Osteoblast (primary cell): Measurements from ENCODE around the gene NXPH4. TPM values are rescaled to one million over a fixed set of nuclear protein-coding genes. Genes with fewer than 3 reads are reported as not detected.
A peak's percentile ranks its signal among the peaks of the same experiment; 100 is the strongest.

Experiments
- DNase-seq: peaks from one replicate; pipeline ENCODE4 v3.0.0; 2011; ENCODE audit warnings: low spot score, mixed read lengths; ENCODE audit not compliant: insufficient read length; ENCODE audit errors: missing footprints
- H2AFZ ChIP-seq: 2 replicates; pipeline ENCODE4 v1.6.0; 2011; ENCODE audit warnings: mild to moderate bottlenecking, low read length
- H3K27ac ChIP-seq: 2 replicates; pipeline ENCODE4 v1.5.1; 2011; ENCODE audit warnings: mild to moderate bottlenecking, low read depth, low read length, moderate library complexity
- H3K27me3 ChIP-seq: 2 replicates; pipeline ENCODE4 v1.6.0; 2012; ENCODE audit warnings: mild to moderate bottlenecking, control low read depth, inconsistent platforms, low read length, moderate library complexity; ENCODE audit not compliant: insufficient read depth
- H3K36me3 ChIP-seq: 2 replicates; pipeline ENCODE4 v1.5.1; 2011; ENCODE audit warnings: mild to moderate bottlenecking, low read length, control low read depth, moderate library complexity; ENCODE audit not compliant: insufficient read depth
- H3K4me1 ChIP-seq: 2 replicates; pipeline ENCODE4 v1.5.1; 2011; ENCODE audit warnings: mild to moderate bottlenecking, low read length, control low read depth, moderate library complexity; ENCODE audit not compliant: insufficient read depth
- H3K4me2 ChIP-seq: 2 replicates; pipeline ENCODE4 v1.6.0; 2011; ENCODE audit warnings: mild to moderate bottlenecking, low read length; ENCODE audit not compliant: insufficient read depth
- H3K4me3 ChIP-seq: fragments of 200-600 bp; sonication (generic); 3 replicates; pipeline ENCODE4 v1.5.1; 2012; ENCODE audit warnings: mild to moderate bottlenecking, low read length, inconsistent platforms; ENCODE audit not compliant: insufficient read depth
- H3K79me2 ChIP-seq: 2 replicates; pipeline ENCODE4 v1.6.0; 2012; ENCODE audit warnings: mild to moderate bottlenecking, low read length, control low read depth, inconsistent platforms; ENCODE audit not compliant: insufficient read depth
- H3K9me3 ChIP-seq: 2 replicates; pipeline ENCODE4 v1.5.1; 2011; ENCODE audit warnings: low read depth, low read length, control low read depth
- H4K20me1 ChIP-seq: 2 replicates; pipeline ENCODE4 v1.6.0; 2012; ENCODE audit warnings: mild to moderate bottlenecking, low read length, control low read depth; ENCODE audit not compliant: insufficient read depth
- CTCF ChIP-seq: IDR thresholded peaks from 2 replicates; pipeline ENCODE4 v1.5.1; 2011; ENCODE audit warnings: mild to moderate bottlenecking, low read depth, low read length, moderate library complexity; ENCODE audit errors: extremely low read depth
- total RNA-seq: library from RNA; depleted of rRNA; stranded (reverse); fragments of >200 nt; gene quantifications from 2 replicates; pipeline ENCODE4 v1.2.3, GENCODE V29; 2012

Gene NXPH4
- total RNA-seq, 1 donor, result 1.1 TPM

- Histone ChIP-seq H3K27me3 (peaks cover 61% of the 10 kb centered on the region), H3K79me2 (no peaks in the 10 kb centered on the region), H3K4me3 (peak overlapping the region; percentile 71), H4K20me1 (peaks cover 45% of the 10 kb centered on the region), H3K9me3 (no peaks in the 10 kb centered on the region), H2AFZ (no peak overlapping the region), H3K4me1 (peaks cover 14% of the 10 kb centered on the region), H3K27ac (no peak overlapping the region), H3K36me3 (peaks cover 16% of the 10 kb centered on the region), H3K4me2 (peak overlapping the region; percentile 79)
- no peak for TF ChIP-seq CTCF
- DNase-seq, result no peak
These were observed 606 bp downstream of the NXPH4 start for GRCh38 chr12:57216921-57217879.

GRCh38 chr12:57218030-57218853 is 1.6 kb downstream of the NXPH4 start:
- Histone ChIP-seq H3K27ac (no peak overlapping the region), H3K4me3 (no peak overlapping the region), H3K9me3 (no peaks in the 10 kb centered on the region), H3K36me3 (peaks cover 10% of the 10 kb centered on the region), H3K79me2 (no peaks in the 10 kb centered on the region), H3K4me2 (no peak overlapping the region), H3K27me3 (peaks cover 61% of the 10 kb centered on the region), H2AFZ (no peak overlapping the region), H4K20me1 (peaks cover 39% of the 10 kb centered on the region), H3K4me1 (peaks cover 14% of the 10 kb centered on the region)
- no peak for TF ChIP-seq CTCF
- no peak for DNase-seq

- Histone ChIP-seq H3K4me3 (no peak overlapping the region), H3K79me2 (no peaks in the 10 kb centered on the region), H3K4me2 (no peak overlapping the region), H3K27me3 (peaks cover 61% of the 10 kb centered on the region), H2AFZ (no peak overlapping the region), H3K27ac (no peak overlapping the region), H3K9me3 (no peaks in the 10 kb centered on the region), H3K4me1 (peaks cover 14% of the 10 kb centered on the region), H4K20me1 (peaks cover 28% of the 10 kb centered on the region), H3K36me3 (no peaks in the 10 kb centered on the region)
- no peak for TF ChIP-seq CTCF
- DNase-seq, result no peak
These were observed 2.8 kb downstream of the NXPH4 start for GRCh38 chr12:57219205-57219992.
